B cell (primary cell): ENCODE data around the gene TARS1.
"Not testable (repeated sequence)": the region's sequence is repeated elsewhere in the genome, so short reads cannot be mapped to it uniquely, and the experiment has no call there.

Source experiments
- EZH2 ChIP-seq: IDR thresholded peaks from 2 replicates; pipeline ENCODE4 v1.6.1; 2012; ENCODE audit warnings: borderline replicate concordance, low read depth, mild to moderate bottlenecking, moderate library complexity, low read length; ENCODE audit not compliant: insufficient read depth, poor library complexity, severe bottlenecking
- TF ChIP-seq, protein P1 (sequence below): fragments of 200-600 bp; IDR thresholded peaks from one replicate; pipeline ENCODE4 v1.8.0; 2022; ENCODE audit warnings: antibody characterized with exemption, mild to moderate bottlenecking

DNA sequence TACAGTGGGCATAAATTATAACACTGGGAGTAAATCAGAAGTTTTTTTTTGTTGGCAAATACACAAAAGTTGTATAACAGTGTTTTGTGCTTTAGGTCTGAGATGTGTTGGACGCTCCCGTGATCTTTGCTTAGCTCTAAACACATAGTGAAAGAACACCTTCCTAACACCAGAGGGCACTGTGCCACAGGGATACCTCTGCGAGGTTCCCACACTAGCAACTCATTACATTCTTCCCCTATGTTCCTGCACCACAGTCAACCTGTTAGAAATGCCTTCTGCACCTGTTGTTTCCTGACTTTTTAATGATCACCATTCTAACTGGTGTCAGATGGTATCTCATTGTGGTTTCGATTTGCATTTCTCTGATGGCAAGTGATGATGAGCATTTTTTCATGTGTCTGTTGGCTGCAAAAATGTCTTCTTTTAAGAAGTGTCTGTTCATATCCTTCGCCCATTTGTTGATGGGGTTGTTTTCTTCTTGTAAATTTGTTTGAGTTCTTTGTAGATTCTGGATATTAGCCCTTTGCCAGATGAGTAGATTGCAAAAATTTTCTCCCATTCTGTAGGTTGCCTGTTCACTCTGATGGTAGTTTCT lies 4.8 kb upstream of the TARS1 start:
- TF ChIP-seq, protein P1, sequence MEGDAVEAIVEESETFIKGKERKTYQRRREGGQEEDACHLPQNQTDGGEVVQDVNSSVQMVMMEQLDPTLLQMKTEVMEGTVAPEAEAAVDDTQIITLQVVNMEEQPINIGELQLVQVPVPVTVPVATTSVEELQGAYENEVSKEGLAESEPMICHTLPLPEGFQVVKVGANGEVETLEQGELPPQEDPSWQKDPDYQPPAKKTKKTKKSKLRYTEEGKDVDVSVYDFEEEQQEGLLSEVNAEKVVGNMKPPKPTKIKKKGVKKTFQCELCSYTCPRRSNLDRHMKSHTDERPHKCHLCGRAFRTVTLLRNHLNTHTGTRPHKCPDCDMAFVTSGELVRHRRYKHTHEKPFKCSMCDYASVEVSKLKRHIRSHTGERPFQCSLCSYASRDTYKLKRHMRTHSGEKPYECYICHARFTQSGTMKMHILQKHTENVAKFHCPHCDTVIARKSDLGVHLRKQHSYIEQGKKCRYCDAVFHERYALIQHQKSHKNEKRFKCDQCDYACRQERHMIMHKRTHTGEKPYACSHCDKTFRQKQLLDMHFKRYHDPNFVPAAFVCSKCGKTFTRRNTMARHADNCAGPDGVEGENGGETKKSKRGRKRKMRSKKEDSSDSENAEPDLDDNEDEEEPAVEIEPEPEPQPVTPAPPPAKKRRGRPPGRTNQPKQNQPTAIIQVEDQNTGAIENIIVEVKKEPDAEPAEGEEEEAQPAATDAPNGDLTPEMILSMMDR, result peak; percentile 88
- not testable (repeated sequence) for TF ChIP-seq EZH2
